HG02973 (cell line): ENCODE data around the gene UBE2J1.
"Not testable (repeated sequence)": the region's sequence is repeated elsewhere in the genome, so short reads cannot be mapped to it uniquely, and the experiment has no call there.

ENCODE experiments used
- ATAC-seq: cut with Tn5 transposase; IDR thresholded peaks from one replicate; pipeline ENCODE4 v1.9.1; 2021; ENCODE audit warnings: moderate library complexity; ENCODE audit not compliant: unreplicated experiment

The UBE2J1 gene

GRCh38 chr6:89321131-89321970 is 31.2 kb downstream of the UBE2J1 start:
- ATAC-seq: peak; percentile 73

- ATAC-seq: no peak
Measured at GRCh38 chr6:89320012-89320559, 32.4 kb downstream of the UBE2J1 start.

- no peak for ATAC-seq
Measured at GRCh38 chr6:89317067-89317466, 35.5 kb downstream of the UBE2J1 start.

GRCh38 chr6:89315249-89315885 is 37.2 kb downstream of the UBE2J1 start, which contains the start of gene GABRR2:
Gene GABRR2 (minus strand): TSS chr6:89315299. CDS start chr6:89315165, 134 bp downstream.
- no peak for ATAC-seq

GRCh38 chr6:89314692-89315091 is 37.8 kb downstream of the UBE2J1 start:
- ATAC-seq: no peak

- ATAC-seq: no peak
Measured at GRCh38 chr6:89313006-89313405, 39.5 kb downstream of the UBE2J1 start.

GRCh38 chr6:89311853-89312531 is 40.5 kb downstream of the UBE2J1 start:
- ATAC-seq: no peak

- ATAC-seq: no peak
Measured at GRCh38 chr6:89311530-89311852, 41.0 kb downstream of the UBE2J1 start.

GRCh38 chr6:89310929-89311328 is 41.6 kb downstream of the UBE2J1 start:
- ATAC-seq: no peak

- ATAC-seq: no peak
Measured at GRCh38 chr6:89308525-89309395, 43.8 kb downstream of the UBE2J1 start.

GRCh38 chr6:89304517-89304916 is 48.0 kb downstream of the UBE2J1 start:
- ATAC-seq: not testable (repeated sequence)

- ATAC-seq: no peak
Measured at GRCh38 chr6:89302936-89303335, 49.6 kb downstream of the UBE2J1 start.

- no peak for ATAC-seq
Measured at GRCh38 chr6:89302195-89302770, 50.2 kb downstream of the UBE2J1 start.

GRCh38 chr6:89301586-89302194 is 50.8 kb downstream of the UBE2J1 start:
- ATAC-seq: no peak

GRCh38 chr6:89299466-89299850 is 53.1 kb downstream of the UBE2J1 start:
- ATAC-seq: no peak

- peak; percentile 32 for ATAC-seq
Measured at GRCh38 chr6:89298680-89299465, 53.6 kb downstream of the UBE2J1 start.

- peak; percentile 89 for ATAC-seq
Measured at GRCh38 chr6:89297695-89298351, 54.7 kb downstream of the UBE2J1 start.

GRCh38 chr6:89295981-89296380 is 56.5 kb downstream of the UBE2J1 start:
- ATAC-seq: no peak
